Mesenchymal stem cell (in vitro differentiated cells and primary cell): ENCODE measurements around the gene TERB1.

Source experiments
- DNase-seq: peaks from one replicate; pipeline ENCODE4 v3.0.0-alpha.2; 2013
- H2AFZ ChIP-seq: one replicate; pipeline ENCODE4 v1.6.1; 2013; ENCODE audit warnings: low read depth, mild to moderate bottlenecking, control low read depth, inconsistent platforms, low read length, moderate library complexity
- H2AK5ac ChIP-seq: 2 replicates; pipeline ENCODE4 v1.6.1; 2013; ENCODE audit warnings: low read length, moderate library complexity, mild to moderate bottlenecking, inconsistent platforms; ENCODE audit not compliant: severe bottlenecking
- H2BK120ac ChIP-seq: one replicate; pipeline ENCODE4 v1.6.1; 2013; ENCODE audit warnings: low read depth, mild to moderate bottlenecking, inconsistent platforms, low read length, moderate library complexity
- H2BK12ac ChIP-seq, 2 experiments: one replicate each; pipeline ENCODE4 v1.6.1; 2013; ENCODE audit warnings: inconsistent platforms in 2 of 2, low read length in 2 of 2, mild to moderate bottlenecking in 2 of 2, moderate library complexity in 2 of 2, control low read depth in 1 of 2
- H2BK15ac ChIP-seq: one replicate; pipeline ENCODE4 v1.6.1; 2013; ENCODE audit warnings: mild to moderate bottlenecking, low read depth, inconsistent platforms; ENCODE audit not compliant: poor library complexity, severe bottlenecking
- H2BK5ac ChIP-seq: 2 replicates; pipeline ENCODE4 v1.6.1; 2013; ENCODE audit warnings: low read depth, mild to moderate bottlenecking, low read length, control low read depth, inconsistent platforms; ENCODE audit not compliant: poor library complexity, severe bottlenecking
- H3K14ac ChIP-seq, 2 experiments: one replicate each; pipeline ENCODE4 v1.6.1; 2013; ENCODE audit warnings: inconsistent platforms in 2 of 2, low read length in 2 of 2, control low read depth in 1 of 2, mild to moderate bottlenecking in 1 of 2, moderate library complexity in 1 of 2
- H3K18ac ChIP-seq, 2 experiments: one replicate each; pipeline ENCODE4 v1.6.1; 2013; ENCODE audit warnings: inconsistent platforms in 2 of 2, low read length in 2 of 2, control low read depth in 1 of 2, low read depth in 1 of 2, mild to moderate bottlenecking in 1 of 2
- H3K23ac ChIP-seq, 2 experiments: one replicate each; pipeline ENCODE4 v1.6.1; 2013; ENCODE audit warnings: inconsistent platforms in 2 of 2, low read length in 2 of 2, mild to moderate bottlenecking in 2 of 2, moderate library complexity in 2 of 2, control low read depth in 1 of 2
- H3K27ac ChIP-seq: 2 replicates; pipeline ENCODE4 v1.5.1; 2013; ENCODE audit warnings: mild to moderate bottlenecking, moderate library complexity, low read length, control low read depth, inconsistent platforms; ENCODE audit not compliant: poor library complexity, severe bottlenecking
- H3K27me3 ChIP-seq, 2 experiments: 2 replicates each; pipeline versions ENCODE4 v1.6.1 to v1.7.0; 2013; ENCODE audit warnings: low read length in 2 of 2, mild to moderate bottlenecking in 2 of 2, moderate library complexity in 2 of 2, control low read depth in 1 of 2, inconsistent platforms in 1 of 2; ENCODE audit not compliant: control insufficient read depth in 1 of 2, insufficient read depth in 1 of 2
- H3K36me3 ChIP-seq, 2 experiments: 2 replicates each; pipeline versions ENCODE4 v1.6.1 to v1.7.0; 2013; ENCODE audit warnings: low read length in 2 of 2, control low read depth in 1 of 2, inconsistent platforms in 1 of 2, low read depth in 1 of 2, mild to moderate bottlenecking in 1 of 2; ENCODE audit not compliant: insufficient read depth in 2 of 2, control insufficient read depth in 1 of 2
- H3K4ac ChIP-seq, 2 experiments: one replicate each; pipeline ENCODE4 v1.6.1; 2013; ENCODE audit warnings: inconsistent platforms in 2 of 2, low read length in 2 of 2, mild to moderate bottlenecking in 2 of 2, moderate library complexity in 2 of 2, control low read depth in 1 of 2, low read depth in 1 of 2
- H3K4me1 ChIP-seq: 2 replicates; pipeline ENCODE4 v1.6.1; 2013; ENCODE audit warnings: low read depth, low read length, control low read depth; ENCODE audit not compliant: control insufficient read depth, insufficient read depth
- H3K4me2 ChIP-seq: 2 replicates; pipeline ENCODE4 v1.6.1; 2013; ENCODE audit warnings: low read length, mild to moderate bottlenecking, inconsistent platforms; ENCODE audit not compliant: poor library complexity, severe bottlenecking
- H3K4me3 ChIP-seq, 2 experiments: 2 replicates each; pipeline versions ENCODE4 v1.5.1 to v1.7.0; 2013; ENCODE audit warnings: low read length in 2 of 2, mild to moderate bottlenecking in 2 of 2, control low read depth in 1 of 2, low read depth in 1 of 2; ENCODE audit not compliant: insufficient read depth in 1 of 2
- H3K79me1 ChIP-seq: replicated peaks from 2 replicates; pipeline ENCODE4 v1.6.1; 2013; ENCODE audit warnings: mild to moderate bottlenecking, control low read depth, low read length, inconsistent platforms; ENCODE audit not compliant: poor library complexity, severe bottlenecking
- H3K9ac ChIP-seq: 2 replicates; pipeline ENCODE4 v1.7.0; 2013; ENCODE audit warnings: mild to moderate bottlenecking, low read length, moderate library complexity
- H3K9me3 ChIP-seq: 2 replicates; pipeline ENCODE4 v1.7.0; 2013; ENCODE audit warnings: mild to moderate bottlenecking, low read length; ENCODE audit not compliant: control insufficient read depth
- H4K8ac ChIP-seq: one replicate; pipeline ENCODE4 v1.6.1; 2013; ENCODE audit warnings: inconsistent platforms, mild to moderate bottlenecking, low read length, moderate library complexity
- H4K91ac ChIP-seq: one replicate; pipeline ENCODE4 v1.6.1; 2013; ENCODE audit warnings: mild to moderate bottlenecking, low read length, inconsistent platforms
- WGBS: methylation state at CpG from one replicate; pipeline ENCODE4 v1.1.7; 2013; ENCODE audit warnings: mixed read lengths; 5-methylcytosine and 5-hydroxymethylcytosine counted together

The TERB1 gene

DNA sequence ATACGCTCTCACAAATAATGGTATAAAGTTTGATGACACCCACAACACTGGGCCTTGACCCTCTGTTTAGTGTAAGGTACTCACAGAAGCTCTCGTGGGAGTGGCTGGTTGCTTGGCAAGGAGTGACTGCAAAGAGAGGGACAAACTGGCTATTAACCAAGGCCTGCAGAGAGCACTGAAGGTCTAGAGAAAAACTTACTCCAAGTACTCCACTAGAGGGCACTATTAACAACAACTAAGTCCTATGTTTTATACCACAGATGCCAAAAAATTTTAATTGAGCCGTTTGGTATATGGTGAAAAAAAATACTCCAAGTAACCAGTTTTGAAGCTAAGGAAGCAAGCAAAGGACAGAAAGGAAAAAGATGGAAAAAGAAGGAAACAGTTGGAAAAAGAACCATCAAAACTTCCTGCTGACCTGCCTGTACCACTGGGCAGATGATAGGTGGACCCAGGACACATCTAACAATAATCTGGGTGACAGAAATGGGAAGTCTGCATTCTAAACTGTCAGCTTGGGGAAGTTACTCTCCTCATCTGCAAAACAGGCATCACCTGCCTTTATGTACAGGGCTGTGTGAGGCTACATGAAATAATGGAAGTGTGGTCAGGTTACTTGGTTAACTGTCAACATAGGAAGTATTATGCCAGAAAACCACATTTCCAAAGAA lies 73.1 kb downstream of the TERB1 start:
- Histone ChIP-seq H3K14ac (no peak overlapping the region), H2AK5ac (no peak overlapping the region), H2BK15ac (no peak overlapping the region), H4K91ac (no peak overlapping the region), H3K4me2 (no peak overlapping the region), H2BK12ac (no peak overlapping the region), H3K4me3 (no peak overlapping the region), H4K8ac (no peak overlapping the region), H2BK120ac (no peak overlapping the region), H3K23ac (no peak overlapping the region), H3K79me1 (peaks cover 46% of the 10 kb centered on the region), H3K27me3 (no peaks in the 10 kb centered on the region), H3K4me1 (no peaks in the 10 kb centered on the region), H2BK5ac (no peak overlapping the region), H3K4ac (no peak overlapping the region), H3K36me3 (peaks cover 75 to 97% of the 10 kb centered on the region in 2 experiments), H3K27ac (no peak overlapping the region), H2AFZ (no peak overlapping the region), H3K9me3 (no peaks in the 10 kb centered on the region), H3K18ac (no peak overlapping the region), H3K9ac (peak overlapping the region; percentile 8)
- DNase-seq: peak; percentile 70
- 61% methylated on average over 2 of the region's 3 CpGs for WGBS

DNA sequence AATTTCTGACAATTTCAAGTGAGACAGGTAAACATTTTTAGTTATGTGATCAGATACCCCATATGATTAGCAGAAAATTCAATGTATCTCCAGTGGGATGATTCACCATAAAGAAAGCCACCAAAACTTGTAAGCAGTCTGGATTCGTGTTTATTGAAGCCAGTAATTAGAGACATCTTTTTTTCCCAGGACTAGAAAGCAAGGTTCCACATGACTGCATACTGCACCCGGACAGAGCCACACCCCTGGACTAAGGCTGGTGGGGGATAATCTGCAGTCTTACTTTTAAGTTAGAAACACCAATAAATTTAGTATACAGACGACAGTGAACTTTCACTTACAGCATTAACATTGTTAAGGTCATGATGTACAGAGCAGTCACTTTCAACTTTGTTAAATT lies 80.6 kb downstream of the TERB1 start:
- H3K4me2 ChIP-seq: no peak overlapping the region
- peaks cover 17% of the 10 kb centered on the region for H3K79me1 ChIP-seq
- no peak overlapping the region for H4K91ac ChIP-seq
- no peaks in the 10 kb centered on the region for H3K27me3 ChIP-seq
- no peak overlapping the region for H3K4me3 ChIP-seq
- no peak overlapping the region for H2AK5ac ChIP-seq
- no peak overlapping the region for H4K8ac ChIP-seq
- H3K36me3 ChIP-seq: peaks cover 32 to 64% of the 10 kb centered on the region in 2 experiments
- 100% methylated on average over 1 of the region's 3 CpGs for WGBS
- no peak overlapping the region for H2BK15ac ChIP-seq
- DNase-seq: no peak
- H3K4me1 ChIP-seq: peaks cover 4% of the 10 kb centered on the region
- no peak overlapping the region for H3K14ac ChIP-seq
- no peak overlapping the region for H2BK5ac ChIP-seq
- no peak overlapping the region for H3K18ac ChIP-seq
- H2AFZ ChIP-seq: no peak overlapping the region
- no peak overlapping the region for H3K4ac ChIP-seq
- H3K9me3 ChIP-seq: no peaks in the 10 kb centered on the region
- H3K23ac ChIP-seq: no peak overlapping the region
- H3K9ac ChIP-seq: no peak overlapping the region
- no peak overlapping the region for H3K27ac ChIP-seq
- no peak overlapping the region for H2BK12ac ChIP-seq
- no peak overlapping the region for H2BK120ac ChIP-seq

DNA sequence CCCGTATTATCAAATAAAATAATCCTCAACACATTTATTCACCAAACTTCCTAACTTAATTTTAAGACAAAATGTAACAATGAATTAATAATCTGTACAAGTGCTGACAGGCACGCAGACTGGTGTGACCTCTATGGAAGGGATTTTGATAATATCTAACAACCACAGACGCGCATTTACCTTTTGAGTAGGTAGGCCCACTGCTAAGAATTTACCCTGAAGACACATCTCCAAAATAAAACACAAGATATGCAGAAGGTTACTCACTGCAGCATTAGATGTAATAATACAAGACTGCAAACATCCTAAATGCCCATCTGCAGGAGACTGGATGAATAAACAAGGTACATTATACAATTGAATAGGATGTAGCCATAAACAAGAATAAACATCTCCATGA lies 82.1 kb downstream of the TERB1 start:
- no peak for DNase-seq
- Histone ChIP-seq H2BK12ac (no peak overlapping the region), H3K36me3 (peaks cover 17 to 50% of the 10 kb centered on the region in 2 experiments), H3K9me3 (no peaks in the 10 kb centered on the region), H3K4me2 (no peak overlapping the region), H3K18ac (no peak overlapping the region), H3K4ac (no peak overlapping the region), H2BK15ac (no peak overlapping the region), H3K79me1 (peaks cover 9% of the 10 kb centered on the region), H3K14ac (no peak overlapping the region), H2BK5ac (no peak overlapping the region), H2AK5ac (no peak overlapping the region), H3K9ac (no peak overlapping the region), H4K8ac (no peak overlapping the region), H3K4me1 (peaks cover 4% of the 10 kb centered on the region), H3K4me3 (no peak overlapping the region), H2AFZ (no peak overlapping the region), H3K23ac (no peak overlapping the region), H2BK120ac (no peak overlapping the region), H3K27ac (no peak overlapping the region), H3K27me3 (no peaks in the 10 kb centered on the region), H4K91ac (no peak overlapping the region)
- 97% methylated on average over 4 of the region's 4 CpGs for WGBS

DNA sequence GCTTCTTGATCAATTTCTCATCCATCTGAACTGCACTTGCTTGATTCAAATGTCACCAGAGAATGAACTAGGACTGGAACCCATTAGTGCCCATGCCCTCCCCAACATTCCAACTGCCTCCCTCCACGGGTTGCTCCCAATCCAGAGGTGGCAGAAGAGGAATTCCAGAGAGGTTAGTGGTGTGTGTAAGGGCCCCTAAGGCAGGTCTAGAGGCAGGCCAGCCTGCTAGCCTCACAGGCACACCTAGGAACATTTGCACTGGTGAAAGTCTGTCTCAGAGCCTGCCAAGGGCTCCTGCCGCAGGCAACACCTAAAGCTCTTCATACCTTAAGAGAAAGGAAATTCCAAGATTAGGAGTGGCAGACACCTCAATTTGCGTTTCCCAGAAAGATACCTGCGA lies 83.6 kb downstream of the TERB1 start:
- Histone ChIP-seq H3K18ac (no peak overlapping the region), H4K8ac (no peak overlapping the region), H3K79me1 (peaks cover 4% of the 10 kb centered on the region), H3K23ac (no peak overlapping the region), H3K14ac (no peak overlapping the region), H4K91ac (no peak overlapping the region), H2BK120ac (no peak overlapping the region), H3K4me1 (peaks cover 6% of the 10 kb centered on the region), H3K4ac (no peak overlapping the region), H3K4me3 (no peak overlapping the region), H2BK12ac (no peak overlapping the region), H3K9ac (peak overlapping the region; percentile 14), H2AFZ (no peak overlapping the region), H3K27me3 (no peaks in the 10 kb centered on the region), H3K9me3 (no peaks in the 10 kb centered on the region), H3K36me3 (peaks cover 11 to 35% of the 10 kb centered on the region in 2 experiments), H2BK15ac (no peak overlapping the region), H3K27ac (no peak overlapping the region), H3K4me2 (no peak overlapping the region), H2BK5ac (no peak overlapping the region), H2AK5ac (no peak overlapping the region)
- WGBS: 95% methylated on average over 3 of the region's 4 CpGs
- DNase-seq: no peak
